RPMI7951 (cell line): ENCODE results near the gene CNEP1R1. TPM values are rescaled to one million over a fixed set of nuclear protein-coding genes. Genes with fewer than 3 reads are reported as not detected.

Experiments
- DNase-seq: peaks from one replicate; pipeline ENCODE4 v3.0.0-alpha.2; 2012; ENCODE audit warnings: low read depth
- total RNA-seq: library from RNA; depleted of rRNA; stranded (reverse); fragments of >200 nt; shearing (Covaris generic); gene quantifications from 2 replicates; pipeline ENCODE4 v1.2.3, GENCODE V29; 2014; rRNA removed

Gene CNEP1R1, protein sequence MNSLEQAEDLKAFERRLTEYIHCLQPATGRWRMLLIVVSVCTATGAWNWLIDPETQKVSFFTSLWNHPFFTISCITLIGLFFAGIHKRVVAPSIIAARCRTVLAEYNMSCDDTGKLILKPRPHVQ
- 35.8 and 37.6 TPM in 2 replicates for total RNA-seq

DNA sequence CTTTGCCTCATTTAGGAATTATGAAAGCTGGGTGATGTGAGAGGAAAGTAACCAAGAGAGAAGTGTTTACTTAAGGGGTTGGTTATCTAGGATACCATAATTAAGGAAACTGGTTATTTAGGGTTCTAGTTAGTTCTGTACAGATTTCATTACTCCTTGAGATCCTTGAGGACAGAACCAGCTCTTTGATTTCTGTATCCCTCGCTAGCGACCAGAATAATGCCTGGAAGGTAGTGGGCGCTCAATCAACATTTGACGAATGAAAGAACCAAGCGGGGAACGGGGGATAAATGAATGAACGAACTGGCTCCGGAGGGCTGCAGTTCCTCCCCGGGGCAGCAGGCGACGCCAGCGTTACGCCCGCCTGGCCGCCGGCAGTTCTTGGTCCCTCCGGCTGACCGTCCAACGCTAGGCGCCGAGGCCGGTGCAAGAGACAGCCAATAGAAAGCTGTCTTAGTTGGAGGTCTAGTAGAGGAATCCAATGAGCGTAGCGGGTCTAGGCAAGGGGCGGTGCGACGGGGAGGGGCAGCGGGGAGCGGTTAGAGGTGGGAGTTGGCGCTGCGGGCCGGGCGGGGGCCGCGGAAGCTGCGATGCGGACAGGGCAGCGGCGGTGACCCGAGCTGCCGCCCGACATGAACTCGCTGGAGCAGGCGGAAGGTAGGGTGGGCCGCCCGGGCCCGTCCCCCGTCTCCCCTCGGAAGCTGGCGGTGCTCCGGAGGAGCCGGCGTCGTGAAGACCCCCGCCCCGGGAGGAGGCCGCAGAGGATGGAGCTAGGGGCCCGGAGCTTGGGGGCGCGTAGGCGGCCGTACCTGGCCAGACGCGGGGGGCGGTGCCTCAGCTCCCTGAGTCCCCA, at the start of gene CNEP1R1:
Gene CNEP1R1 (plus strand): TSS at position 542 of the 853 bp plus-strand sequence. CDS start 91 bp downstream, at position 633.
- DNase-seq: peak; percentile 95

DNA sequence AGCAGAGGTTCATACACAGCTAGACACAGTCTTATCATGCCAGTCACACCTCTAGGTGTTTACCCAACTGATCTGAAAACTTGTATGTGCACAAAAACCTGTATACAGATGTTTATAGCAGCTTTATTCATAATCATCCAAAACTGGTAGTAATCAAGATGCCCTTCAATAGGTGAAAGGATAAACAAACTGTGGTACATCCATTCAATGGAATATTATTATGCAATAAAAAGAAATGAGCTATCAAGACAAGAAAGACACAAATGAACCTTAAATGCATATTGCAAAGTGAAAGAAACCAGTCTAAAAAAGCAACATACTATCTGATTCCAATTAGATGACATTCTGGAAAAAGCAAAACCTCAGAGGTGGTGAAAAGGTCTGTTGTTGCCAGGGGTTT, 47.6 kb upstream of the CNEP1R1 start:
- no peak for DNase-seq

DNA sequence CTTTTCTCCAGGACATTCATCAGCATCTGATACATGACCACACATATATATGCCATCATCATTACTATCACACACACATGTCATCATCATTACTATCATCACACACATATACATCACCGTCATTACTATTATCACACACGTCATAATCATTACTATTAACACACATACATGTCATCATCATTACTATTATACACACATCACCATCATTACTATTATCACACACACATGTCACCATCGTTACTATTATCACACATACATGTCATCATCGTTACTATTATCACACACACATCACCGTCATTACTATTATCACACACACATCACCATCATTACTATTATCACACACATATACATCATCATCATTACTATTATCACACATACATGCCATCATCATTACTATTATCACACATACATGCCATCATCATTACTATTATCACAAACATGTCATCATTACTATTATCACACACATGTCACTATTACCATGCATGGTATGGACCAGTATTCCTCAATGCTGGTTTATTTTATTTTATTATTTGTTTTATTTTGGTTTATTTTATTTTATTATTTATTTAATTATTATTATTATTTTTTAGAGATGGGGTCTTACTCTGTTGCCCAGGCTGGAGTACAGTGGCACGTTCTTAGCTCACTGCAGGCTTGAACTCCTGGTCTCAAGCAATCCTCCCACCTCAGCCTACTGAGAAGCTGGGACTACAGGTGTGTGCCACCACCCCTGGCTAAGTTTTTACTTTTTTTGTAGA, 46.3 kb upstream of the CNEP1R1 start:
- DNase-seq: no peak

DNA sequence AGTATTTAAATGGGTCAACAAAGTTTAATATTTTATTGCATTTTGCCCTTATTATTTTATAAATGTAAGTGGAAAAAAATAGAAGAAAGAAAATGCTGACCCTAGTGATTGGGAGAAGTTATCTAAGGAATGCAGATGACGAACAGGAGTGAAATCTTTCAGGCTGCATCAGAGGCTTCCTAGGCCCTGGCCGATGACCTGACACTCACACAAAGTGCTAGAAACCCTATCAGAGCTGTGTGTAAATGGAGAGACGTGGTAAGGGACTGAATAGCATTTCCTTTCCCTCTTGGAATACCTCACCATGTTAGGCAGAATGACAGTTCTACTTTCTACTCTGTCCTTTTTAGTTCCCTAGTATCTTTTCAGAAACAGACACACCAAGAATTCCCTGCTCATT, 44.9 kb upstream of the CNEP1R1 start:
- DNase-seq: no peak

DNA sequence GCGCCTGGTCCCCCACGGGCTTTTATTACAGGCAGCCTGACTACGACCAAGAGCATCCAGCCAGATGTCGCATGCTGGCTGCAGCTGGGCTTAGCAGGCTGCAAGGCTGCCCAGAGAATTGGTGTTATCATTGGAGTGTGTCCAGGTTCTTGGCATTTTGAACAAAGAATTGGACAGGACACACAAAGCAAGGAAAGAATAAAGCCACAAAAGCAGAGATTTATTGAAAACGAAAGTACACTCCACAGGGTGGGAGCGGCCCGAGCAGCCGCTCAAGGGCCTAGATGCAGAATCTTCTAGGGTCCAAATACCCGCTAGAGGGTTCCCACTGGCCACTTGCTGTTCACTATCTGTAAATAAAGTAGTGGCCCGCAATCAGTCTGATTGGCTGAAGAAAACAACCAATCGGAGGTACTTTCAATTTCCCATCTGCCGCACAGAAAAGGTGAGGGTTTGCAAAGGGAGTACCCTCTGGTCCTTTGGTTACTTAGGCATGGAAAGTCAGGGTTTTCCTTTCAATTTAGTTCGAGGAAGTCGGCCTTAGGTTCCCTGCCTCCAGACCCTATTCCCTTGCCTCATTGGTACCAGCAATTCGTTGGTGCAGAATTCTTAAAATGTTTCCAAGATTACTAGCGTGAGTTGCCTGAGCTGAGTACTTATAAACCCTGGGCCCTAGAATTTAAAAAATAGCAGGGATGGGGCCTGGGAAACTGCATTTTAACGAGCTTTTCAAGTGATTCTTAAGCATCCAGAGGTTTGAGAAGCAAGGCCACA, 38.5 kb upstream of the CNEP1R1 start:
- peak; percentile 70 for DNase-seq

DNA sequence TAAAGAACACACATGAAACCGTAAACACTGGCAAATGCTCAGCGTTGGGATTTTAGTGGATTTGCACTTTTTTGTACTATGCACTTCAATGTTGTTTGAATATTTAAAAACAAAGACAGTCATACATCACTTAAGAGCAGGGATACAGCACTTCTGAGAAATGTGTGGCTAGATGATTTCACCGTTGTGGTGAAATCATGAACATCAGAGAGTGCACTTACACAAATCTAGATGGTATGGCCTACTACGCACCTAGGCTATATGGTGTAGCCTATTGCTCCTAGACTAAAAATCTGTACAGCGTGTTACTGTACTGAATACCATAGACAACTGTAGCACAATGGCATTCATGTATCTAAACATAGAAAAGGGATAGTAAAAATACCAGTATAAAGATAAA, 37.6 kb upstream of the CNEP1R1 start:
- DNase-seq: no peak

DNA sequence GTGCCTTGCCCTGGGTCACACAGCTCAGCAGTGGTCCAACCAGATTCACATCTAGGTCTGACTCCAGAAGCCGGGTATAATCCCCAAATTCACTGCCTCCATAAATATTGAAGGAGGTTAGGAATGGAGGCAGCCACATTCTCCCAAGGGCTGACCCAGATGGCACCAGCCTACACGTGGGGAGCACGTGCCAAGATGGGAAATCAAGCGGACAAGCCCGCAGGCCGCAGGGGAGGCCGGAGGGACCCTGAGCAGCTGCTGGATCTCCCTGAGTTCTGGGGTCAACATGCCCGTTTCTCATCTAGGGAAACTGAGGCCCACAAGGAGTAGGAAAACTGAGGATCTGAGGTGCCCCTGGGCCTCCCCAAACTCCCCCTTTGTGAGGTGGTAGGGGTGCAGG, 32.2 kb upstream of the CNEP1R1 start:
- DNase-seq: no peak

DNA sequence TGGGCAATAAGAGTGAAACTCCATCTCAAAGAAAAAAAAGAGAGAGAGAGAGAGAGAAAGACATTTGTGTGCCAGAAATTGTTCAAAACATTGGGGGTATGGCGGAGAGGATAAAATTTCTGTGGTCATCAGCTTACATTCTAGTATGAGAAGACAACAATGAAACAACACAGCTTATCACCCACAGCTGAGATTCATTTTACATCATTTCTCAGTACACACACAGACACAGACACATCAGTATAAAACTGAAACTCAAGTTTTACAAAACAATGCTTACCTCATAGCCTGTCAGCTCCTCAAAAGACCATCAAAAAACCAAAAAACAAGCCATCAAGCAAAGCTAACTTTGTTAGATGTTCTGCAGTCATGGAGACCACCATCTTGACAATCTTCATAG, 31.4 kb upstream of the CNEP1R1 start:
- no peak for DNase-seq

DNA sequence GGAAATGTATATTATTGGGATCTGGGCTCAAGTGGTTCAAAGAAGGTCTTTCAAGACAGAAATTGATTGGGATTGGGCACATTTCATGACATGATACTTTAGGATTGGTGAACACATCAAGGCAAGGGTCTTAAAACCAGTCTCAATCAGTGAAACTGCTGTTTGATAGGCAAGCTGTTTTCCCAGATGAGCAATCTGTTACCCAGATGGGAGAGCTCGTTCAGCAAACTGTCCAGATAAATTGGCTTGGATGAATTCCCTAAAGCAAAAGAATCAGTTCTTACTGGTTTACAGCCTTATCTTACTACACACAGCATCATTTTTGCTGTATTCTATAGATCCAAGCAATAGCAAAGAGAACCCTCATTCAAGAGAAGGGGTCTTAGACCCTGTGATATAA, 31.0 kb upstream of the CNEP1R1 start:
- no peak for DNase-seq

DNA sequence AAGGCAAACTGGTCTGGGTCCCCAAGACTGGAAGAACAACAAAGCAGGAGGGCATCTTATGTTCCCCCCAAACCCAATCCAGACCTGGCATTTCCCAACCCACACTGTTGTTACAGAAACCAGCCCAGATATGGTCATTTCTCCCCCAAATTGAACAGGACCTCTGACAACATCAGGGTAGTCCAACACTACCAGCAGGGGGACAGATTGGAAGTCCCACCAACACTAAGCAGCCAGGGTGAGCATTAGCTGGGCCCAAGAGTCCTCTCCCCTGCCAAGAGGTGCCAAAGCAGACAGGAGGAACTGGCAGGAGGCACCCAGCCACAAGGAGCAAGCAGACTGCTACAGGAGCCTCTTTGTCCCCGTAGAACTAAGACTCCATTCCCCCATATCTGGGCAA, 29.3 kb upstream of the CNEP1R1 start:
- no peak for DNase-seq

DNA sequence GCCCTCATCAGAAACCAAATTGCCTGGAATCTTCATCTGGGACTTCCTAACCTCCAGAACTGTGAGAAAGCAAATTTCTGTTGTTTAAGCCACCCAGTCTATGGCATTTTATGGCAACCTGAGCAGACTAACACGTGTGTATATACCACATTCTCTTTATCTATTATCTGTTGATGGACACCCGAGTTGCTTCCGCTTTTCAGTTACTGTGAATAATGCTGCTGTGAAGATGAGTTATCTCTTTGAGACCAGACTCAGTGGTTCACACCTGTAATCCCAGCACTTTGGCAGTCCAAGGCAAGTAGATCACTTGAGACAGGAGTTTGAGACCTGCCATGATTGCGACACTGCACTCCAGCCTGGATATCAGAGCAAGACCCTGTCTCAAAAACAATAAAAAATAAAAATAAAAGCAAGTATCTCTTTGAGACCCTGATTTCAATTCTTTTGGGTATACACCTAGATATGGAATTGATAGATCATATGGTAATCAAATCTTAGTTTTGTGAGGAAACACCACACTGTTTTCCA, 27.2 kb upstream of the CNEP1R1 start:
- no peak for DNase-seq

DNA sequence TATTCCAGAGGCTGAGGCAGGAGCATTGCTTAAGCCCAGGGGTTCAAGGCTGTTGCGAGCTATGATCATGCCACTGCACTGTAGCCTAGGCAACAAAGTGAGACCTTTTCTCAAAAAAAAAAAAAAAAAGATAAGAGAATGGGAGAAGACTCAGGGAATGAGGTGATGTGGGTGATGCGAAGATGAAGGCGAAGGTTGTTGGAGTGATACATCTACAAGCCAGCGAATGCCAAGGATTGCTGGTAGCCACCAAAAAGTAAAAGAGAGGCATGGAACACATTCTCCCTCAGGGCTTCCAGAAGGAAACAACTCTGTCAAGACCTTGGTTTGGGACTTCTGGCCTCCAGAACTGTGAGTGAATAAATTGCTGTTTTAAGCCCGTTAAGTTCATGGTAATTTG, 26.0 kb upstream of the CNEP1R1 start:
- no peak for DNase-seq

DNA sequence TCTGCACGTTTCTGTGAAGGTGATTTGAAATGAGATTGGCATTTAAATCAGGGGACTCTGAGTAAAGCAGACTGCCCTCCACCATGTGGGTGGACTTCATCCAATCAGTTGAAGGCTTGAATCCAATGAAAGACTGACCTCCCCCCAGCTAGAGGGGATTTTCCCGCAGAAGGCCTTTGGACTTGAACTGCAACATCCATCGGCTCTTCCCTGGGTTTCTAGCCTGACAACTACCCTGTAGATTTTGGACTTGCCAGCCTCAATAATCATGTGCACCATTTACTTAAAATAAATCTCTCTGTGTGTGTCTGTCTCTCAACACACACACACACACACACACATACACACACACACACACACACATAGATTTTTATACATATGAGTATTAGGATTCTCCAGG, 23.9 kb upstream of the CNEP1R1 start:
- no peak for DNase-seq

DNA sequence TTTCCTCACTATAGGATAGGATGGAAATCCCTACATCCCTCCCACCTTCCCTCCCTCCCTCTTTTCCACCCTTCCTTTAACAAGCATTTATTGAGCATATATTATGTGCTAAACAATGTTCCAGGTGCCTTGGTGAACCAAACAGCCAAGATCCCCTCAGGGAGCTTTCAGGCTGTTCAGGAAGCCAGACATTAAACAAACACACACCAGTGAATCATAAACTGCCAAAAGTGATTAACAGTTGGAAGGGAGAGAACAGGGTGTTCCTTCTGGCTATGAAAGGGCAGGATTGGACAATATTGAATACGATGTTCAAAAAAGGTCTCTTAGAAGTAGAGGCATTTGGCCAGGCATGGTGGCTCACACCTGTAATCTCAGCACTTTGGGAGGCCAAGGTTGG, 22.8 kb upstream of the CNEP1R1 start:
- DNase-seq: peak; percentile 47

DNA sequence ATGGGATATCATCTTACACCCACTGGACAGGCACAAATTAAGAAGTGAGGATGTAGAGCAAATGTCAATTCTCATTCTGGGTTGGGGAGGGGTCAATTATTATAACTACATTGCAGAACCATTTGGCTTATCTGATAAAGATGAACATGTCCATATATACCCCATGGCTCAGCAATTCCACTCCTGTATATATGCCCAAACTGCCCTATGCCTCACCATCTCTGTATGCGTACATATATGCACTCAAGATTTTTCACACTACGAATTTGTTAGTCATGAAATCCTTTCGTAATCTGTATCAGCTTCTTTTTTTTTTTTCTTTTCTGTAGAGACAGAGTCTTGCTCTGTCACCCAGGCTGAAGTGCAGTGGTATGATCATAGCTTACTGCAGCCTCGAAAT, 20.8 kb upstream of the CNEP1R1 start:
- no peak for DNase-seq

DNA sequence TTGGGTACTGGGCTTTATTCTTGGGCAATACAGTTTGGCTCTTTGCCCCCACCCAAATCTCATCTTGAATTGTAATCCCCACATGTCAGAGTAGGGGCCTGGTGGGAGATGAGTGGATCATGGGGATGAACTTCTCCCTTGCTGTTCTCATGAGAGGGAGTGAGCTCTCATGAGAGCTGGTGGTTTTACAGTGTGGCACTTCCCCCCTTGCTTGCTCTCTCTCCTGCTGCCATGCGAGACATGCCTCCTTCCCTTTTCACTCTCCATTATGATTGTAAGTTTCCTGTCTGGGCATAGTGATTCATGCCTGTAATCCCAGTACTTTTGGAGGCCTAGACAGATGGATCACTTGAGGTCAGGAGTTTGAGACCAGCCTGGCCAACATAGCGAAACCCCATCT, 18.1 kb upstream of the CNEP1R1 start:
- DNase-seq: no peak

DNA sequence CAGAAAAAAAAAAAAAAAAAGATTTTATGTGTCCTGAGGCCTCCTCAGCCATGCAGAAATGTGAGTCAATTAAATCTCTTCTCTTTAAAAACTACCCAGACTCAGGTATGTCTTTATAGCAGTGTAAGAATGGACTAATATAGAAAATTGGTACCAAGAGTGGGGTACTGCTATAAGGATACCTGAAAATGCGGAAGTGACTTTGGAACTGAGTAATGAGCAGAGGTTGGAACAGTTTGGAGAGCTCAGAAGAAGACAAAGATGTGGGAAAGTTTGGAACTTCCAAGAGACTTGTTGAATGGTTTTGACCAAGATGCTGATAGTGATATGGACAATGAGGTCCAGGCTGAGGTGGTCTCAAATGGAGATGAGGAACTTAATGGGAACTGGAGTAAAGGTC, 17.3 kb upstream of the CNEP1R1 start:
- DNase-seq: no peak

DNA sequence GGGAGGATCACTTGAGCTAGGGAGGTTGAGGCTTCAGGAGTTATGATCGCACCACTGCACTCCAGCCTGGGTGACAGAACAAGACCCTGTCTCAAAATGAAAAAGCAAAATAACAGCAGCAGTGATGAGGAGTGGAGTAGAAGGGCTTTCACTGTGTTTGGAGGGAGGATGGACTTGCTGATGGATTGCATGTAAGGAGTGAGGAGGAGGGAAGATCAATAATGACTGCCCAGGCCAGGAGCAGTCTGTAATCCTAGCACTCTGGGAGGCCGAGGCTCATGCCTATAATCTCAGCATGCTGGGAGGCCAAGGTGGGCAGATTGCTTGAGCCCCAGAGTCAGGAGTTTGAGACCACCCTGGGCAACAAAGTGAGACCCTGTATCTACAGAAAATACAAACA, 14.8 kb upstream of the CNEP1R1 start:
- no peak for DNase-seq

DNA sequence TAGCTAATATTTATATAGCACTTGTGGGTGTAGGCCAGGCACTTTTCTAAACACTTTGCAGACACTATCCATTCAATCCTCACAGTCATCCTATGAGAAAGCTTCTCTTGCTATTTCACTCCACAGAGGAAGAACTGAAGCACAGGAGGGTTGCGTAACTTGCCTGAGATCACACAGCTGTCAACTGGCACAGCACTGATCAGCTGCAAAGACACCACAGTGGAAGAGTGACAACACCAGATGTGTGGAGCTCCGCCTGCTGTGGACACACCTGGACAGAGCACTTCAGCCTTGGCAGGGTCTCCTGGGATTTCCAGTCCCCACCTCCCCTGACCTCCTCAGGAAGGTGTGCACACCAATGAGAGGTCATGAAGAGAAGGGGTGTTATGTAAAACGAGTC, 13.3 kb upstream of the CNEP1R1 start:
- DNase-seq: no peak

DNA sequence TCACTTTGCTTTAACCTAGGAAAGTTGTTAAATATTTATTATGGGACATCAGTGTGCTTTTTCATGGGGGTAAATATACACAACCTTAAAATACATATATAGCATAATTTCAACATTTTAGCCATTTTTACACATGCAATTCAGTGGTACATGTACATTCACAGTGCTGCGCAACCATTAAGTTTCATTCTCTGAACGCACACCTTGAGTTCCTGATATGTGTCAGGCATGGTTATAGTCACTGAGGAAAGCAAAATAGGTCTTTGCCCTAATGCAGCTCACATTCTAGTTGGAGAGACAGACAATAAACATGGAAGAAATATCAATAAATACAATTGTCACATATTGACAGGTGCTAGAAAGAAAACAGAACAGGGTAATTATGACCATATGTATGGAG, 12.8 kb upstream of the CNEP1R1 start:
- DNase-seq: no peak

DNA sequence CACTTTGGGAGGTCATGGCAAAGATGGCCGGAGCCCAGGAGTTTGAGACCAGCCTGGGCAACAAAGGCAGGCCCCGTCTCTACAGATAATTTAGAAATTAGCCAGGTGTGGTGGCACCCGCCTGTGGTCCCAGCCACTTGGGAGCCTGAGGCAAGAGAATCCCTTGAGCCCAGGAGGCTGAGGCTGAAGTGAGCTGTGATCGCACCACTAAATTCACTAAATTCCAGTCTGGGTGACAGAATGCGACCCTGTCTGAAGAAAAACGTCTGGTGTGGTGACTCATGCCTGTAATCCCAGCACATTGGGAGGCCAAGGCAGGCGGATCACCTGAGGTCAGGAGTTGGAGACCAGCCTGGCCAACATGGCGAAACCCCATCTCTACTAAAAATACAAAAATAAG, 10.8 kb upstream of the CNEP1R1 start:
- DNase-seq: peak; percentile 11

DNA sequence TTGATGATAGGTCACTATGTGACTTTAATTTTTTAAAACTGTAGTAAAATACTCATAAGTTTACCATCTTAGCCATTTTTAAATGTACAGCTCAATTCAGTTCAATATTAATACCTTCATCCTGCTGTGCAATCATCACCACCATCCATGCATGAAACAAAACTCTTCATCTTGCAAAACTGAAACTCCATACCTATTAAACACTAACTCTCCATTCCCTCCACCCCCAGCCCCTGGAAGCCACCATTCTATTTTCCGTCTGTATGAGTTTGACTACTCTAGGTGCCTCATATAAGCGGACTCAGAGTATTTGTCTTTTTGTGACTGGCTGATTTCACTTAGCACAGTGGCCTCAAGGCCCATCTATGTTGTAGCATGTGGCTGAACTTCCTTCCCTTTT, 9.4 kb upstream of the CNEP1R1 start:
- DNase-seq: no peak
